Type B pancreatic cell (in vitro differentiated cells): ENCODE data around the gene ALK. TPM values are rescaled to one million over a fixed set of nuclear protein-coding genes. Genes with fewer than 3 reads are reported as not detected.

Experiments
- DNase-seq: peaks from one replicate; pipeline ENCODE4 v3.0.0; 2021; ENCODE audit warnings: mixed read lengths; ENCODE audit not compliant: unreplicated experiment; ENCODE audit errors: extremely low spot score
- H3K27ac Mint-ChIP-seq: 2 replicates; pipeline ENCODE4 v1.8.0; 2021; ENCODE audit warnings: mild to moderate bottlenecking, mixed read lengths
- H3K27me3 Mint-ChIP-seq: 2 replicates; pipeline ENCODE4 v1.8.0; 2021; ENCODE audit warnings: mixed read lengths
- H3K36me3 Mint-ChIP-seq: 2 replicates; pipeline ENCODE4 v1.8.0; 2021; ENCODE audit warnings: mixed read lengths
- H3K4me1 Mint-ChIP-seq: one replicate; pipeline ENCODE4 v1.8.0; 2021; ENCODE audit warnings: mixed read lengths; ENCODE audit not compliant: unreplicated experiment
- H3K4me3 Mint-ChIP-seq: 2 replicates; pipeline ENCODE4 v1.8.0; 2021; ENCODE audit warnings: mild to moderate bottlenecking, mixed read lengths
- H3K9me3 Mint-ChIP-seq: 2 replicates; pipeline ENCODE4 v1.8.0; 2021; ENCODE audit warnings: mixed read lengths
- CTCF ChIP-seq: fragments of 200-600 bp; sonication (generic); conservative IDR thresholded peaks from 2 replicates; pipeline ENCODE4 v1.5.0; 2021; ENCODE audit warnings: antibody characterized with exemption, mild to moderate bottlenecking
- total RNA-seq: library from RNA; stranded (reverse); gene quantifications from 2 replicates; pipeline ENCODE4 v1.2.1, GENCODE V29; 2021; ENCODE audit warnings: low replicate concordance

The ALK gene
- total RNA-seq, 1 donor from 2014 or later, result 7.7 TPM

- TF ChIP-seq CTCF, result no peak
- Mint-ChIP-seq H3K27me3 (peaks cover 3% of the 10 kb centered on the region), H3K27ac (no peak overlapping the region)
Measured at GRCh38 chr2:29952973-29953372, 31.6 kb upstream of the ALK start.

DNA sequence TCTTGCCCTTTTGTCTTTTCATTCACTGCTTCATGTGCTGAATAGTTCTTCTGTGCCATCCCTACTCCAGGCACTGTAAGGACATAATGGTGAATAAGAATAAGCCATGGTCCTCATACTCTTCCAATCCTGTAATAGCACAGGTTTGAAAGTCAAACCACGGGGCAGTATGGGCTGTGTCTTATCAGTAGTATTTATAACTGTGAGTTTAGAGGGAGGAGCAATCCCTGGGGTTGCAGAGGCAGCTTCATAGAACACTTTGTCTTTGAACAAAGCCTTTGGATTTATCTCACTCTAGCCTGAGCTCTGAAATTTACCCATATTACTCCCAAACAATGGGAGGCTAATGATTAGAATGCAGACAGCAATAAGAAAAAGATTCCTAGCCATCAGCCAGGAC lies 30.2 kb upstream of the ALK start:
- Mint-ChIP-seq H3K27ac (no peak overlapping the region), H3K4me1 (peaks cover 3% of the 10 kb centered on the region), H3K36me3 (no peaks in the 10 kb centered on the region), H3K9me3 (peaks cover 4% of the 10 kb centered on the region), H3K4me3 (no peak overlapping the region), H3K27me3 (peaks cover 3% of the 10 kb centered on the region)
- no peak for DNase-seq
- TF ChIP-seq CTCF, result no peak

More at GRCh38 chr2:29952973-29953372, 31.6 kb upstream of the ALK start:
- no peak for DNase-seq
- Mint-ChIP-seq H3K9me3 (peaks cover 4% of the 10 kb centered on the region), H3K4me3 (no peak overlapping the region), H3K36me3 (no peaks in the 10 kb centered on the region), H3K4me1 (peaks cover 3% of the 10 kb centered on the region)

GRCh38 chr2:29950481-29950880 lies 29.1 kb upstream of the ALK start:
- peaks cover 4% of the 10 kb centered on the region for H3K9me3 Mint-ChIP-seq
- TF ChIP-seq CTCF, result no peak
- H3K27ac Mint-ChIP-seq, result no peak overlapping the region
- H3K36me3 Mint-ChIP-seq, result no peaks in the 10 kb centered on the region
- H3K4me3 Mint-ChIP-seq, result no peak overlapping the region
- DNase-seq, result no peak
- H3K27me3 Mint-ChIP-seq, result peaks cover 3% of the 10 kb centered on the region
- peaks cover 3% of the 10 kb centered on the region for H3K4me1 Mint-ChIP-seq

DNA sequence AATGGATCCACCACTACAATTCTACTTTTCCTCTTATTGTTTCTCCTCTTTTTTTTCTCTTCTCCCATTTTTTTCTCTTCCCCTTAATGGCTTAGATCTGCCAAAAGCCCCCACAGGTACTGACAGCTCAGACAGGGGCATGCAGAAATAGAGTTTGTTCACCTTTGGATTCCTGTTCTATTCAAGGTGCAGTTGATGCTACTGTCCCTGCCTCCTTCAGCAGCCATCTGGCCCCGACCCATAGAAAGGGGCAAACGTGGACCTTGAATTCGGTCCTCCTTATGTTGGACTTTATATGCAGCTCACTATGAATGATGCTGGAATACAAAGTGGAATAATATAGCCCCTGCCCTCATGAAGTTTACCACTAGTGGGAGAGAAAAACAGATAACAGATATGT lies 27.7 kb upstream of the ALK start:
- Mint-ChIP-seq H3K4me1 (peaks cover 3% of the 10 kb centered on the region), H3K4me3 (no peak overlapping the region), H3K9me3 (peaks cover 4% of the 10 kb centered on the region), H3K27ac (no peak overlapping the region), H3K27me3 (peaks cover under 1% of the 10 kb centered on the region), H3K36me3 (no peaks in the 10 kb centered on the region)
- TF ChIP-seq CTCF, result no peak
- DNase-seq, result no peak

DNA sequence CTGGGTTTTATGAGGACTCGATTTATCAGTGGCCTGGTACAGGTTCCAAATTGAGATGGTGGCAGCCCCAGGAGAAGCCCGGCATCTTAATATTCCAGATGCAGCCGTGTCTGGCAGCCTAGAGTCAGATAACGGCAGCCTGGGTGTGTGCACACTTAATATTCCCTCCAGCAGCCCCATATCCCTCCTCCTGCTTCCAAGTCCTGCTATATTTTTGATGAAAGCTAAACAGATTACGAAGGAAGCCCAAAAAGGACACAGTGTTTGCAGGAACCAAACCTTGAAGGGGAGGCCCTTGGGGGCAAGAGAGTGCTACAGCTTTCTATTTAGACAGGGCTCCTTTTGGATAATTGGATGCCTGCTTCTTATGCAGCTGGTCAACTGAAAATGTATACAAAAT lies 25.1 kb upstream of the ALK start:
- Mint-ChIP-seq H3K27ac (no peak overlapping the region), H3K27me3 (no peaks in the 10 kb centered on the region), H3K4me3 (no peak overlapping the region), H3K4me1 (peaks cover 1% of the 10 kb centered on the region), H3K9me3 (peaks cover 5% of the 10 kb centered on the region), H3K36me3 (no peaks in the 10 kb centered on the region)
- no peak for TF ChIP-seq CTCF
- DNase-seq, result no peak

- no peaks in the 10 kb centered on the region for H3K27me3 Mint-ChIP-seq
- TF ChIP-seq CTCF, result no peak
- H3K4me3 Mint-ChIP-seq, result no peak overlapping the region
- peaks cover 6% of the 10 kb centered on the region for H3K4me1 Mint-ChIP-seq
- DNase-seq, result no peak
- no peaks in the 10 kb centered on the region for H3K36me3 Mint-ChIP-seq
- H3K9me3 Mint-ChIP-seq, result peaks cover 5% of the 10 kb centered on the region
- H3K27ac Mint-ChIP-seq, result no peak overlapping the region
Measured at GRCh38 chr2:29942711-29943110, 21.3 kb upstream of the ALK start.
